ENCODE results near the gene RAX2.

Gene RAX2

GRCh38 chr19:3792114-3792513 is 20.1 kb upstream of the RAX2 start:
- no peak overlapping the region for H4K91ac ChIP-seq (ENCODE audit: low read depth, low read length)
- no peak overlapping the region for H4K12ac ChIP-seq (ENCODE audit: low read depth, low read length)
- no peak overlapping the region for H3K4ac ChIP-seq (ENCODE audit: low read depth, low read length)
- H2AFZ ChIP-seq (ENCODE audit: insufficient read depth, low read length, poor library complexity): no peak overlapping the region
- no peak overlapping the region for H2BK120ac ChIP-seq (ENCODE audit: insufficient read depth, low read length, poor library complexity)
- H3K79me1 ChIP-seq (ENCODE audit: low read length): no peaks in the 10 kb centered on the region
- DNase-seq: no peak
- no peak overlapping the region for H4K8ac ChIP-seq (ENCODE audit: low read depth, low read length)
- WGBS (ENCODE audit: extremely low coverage, insufficient coverage, insufficient read length): no CpG with 5 or more reads among the region's 3 CpGs
- H2BK5ac ChIP-seq (ENCODE audit: low read depth, low read length, poor library complexity): no peak overlapping the region
- H3K79me2 ChIP-seq (ENCODE audit: control insufficient read depth, insufficient read depth, low read length, poor library complexity): no peaks in the 10 kb centered on the region
- H3K18ac ChIP-seq (ENCODE audit: low read length): no peak overlapping the region
- H3K4me1 ChIP-seq (ENCODE audit: control insufficient read depth in 1 of 2, insufficient read depth in 2 of 2, low read length in 2 of 2): no peaks in the 10 kb centered on the region
- no peaks in the 10 kb centered on the region for H3K36me3 ChIP-seq (ENCODE audit: control insufficient read depth in 1 of 2, insufficient read depth in 2 of 2, low read length in 2 of 2)
- no peak overlapping the region for H2AK5ac ChIP-seq (ENCODE audit: low read length)
- no peak overlapping the region for H2BK12ac ChIP-seq (ENCODE audit: low read length)
- H3K4me2 ChIP-seq (ENCODE audit: low read length): no peak overlapping the region
- no peak overlapping the region for H3K27ac ChIP-seq (ENCODE audit: low read depth, low read length)
- peaks cover 3% of the 10 kb centered on the region for H3K9me3 ChIP-seq (ENCODE audit: insufficient read depth, low read depth, low read length)
- no peak overlapping the region for H3K4me3 ChIP-seq (ENCODE audit: low read depth, low read length)
- H3K27me3 ChIP-seq (ENCODE audit: insufficient read depth, low read length): peaks cover 2% of the 10 kb centered on the region
- H3K9ac ChIP-seq (ENCODE audit: low read length): no peak overlapping the region
- H3K14ac ChIP-seq (ENCODE audit: low read length): no peak overlapping the region
- H3K23ac ChIP-seq (ENCODE audit: low read length): no peak overlapping the region

- no CpG with 5 or more reads among the region's 7 CpGs for WGBS (ENCODE audit: extremely low coverage, insufficient coverage, insufficient read length)
Observed at GRCh38 chr19:3790941-3791340, 18.9 kb upstream of the RAX2 start.

GRCh38 chr19:3790209-3790734 is 18.2 kb upstream of the RAX2 start:
- Histone ChIP-seq H2AFZ (ENCODE audit: insufficient read depth, low read length, poor library complexity) (no peak overlapping the region), H3K23ac (ENCODE audit: low read length) (no peak overlapping the region), H3K4ac (ENCODE audit: low read depth, low read length) (no peak overlapping the region), H3K4me1 (ENCODE audit: control insufficient read depth in 1 of 2, insufficient read depth in 2 of 2, low read length in 2 of 2) (peaks cover 5% of the 10 kb centered on the region in 2 experiments), H4K91ac (ENCODE audit: low read depth, low read length) (no peak overlapping the region), H3K9me3 (ENCODE audit: insufficient read depth, low read depth, low read length) (peaks cover 3% of the 10 kb centered on the region), H3K4me3 (ENCODE audit: low read depth, low read length) (no peak overlapping the region), H2AK5ac (ENCODE audit: low read length) (no peak overlapping the region), H3K79me2 (ENCODE audit: control insufficient read depth, insufficient read depth, low read length, poor library complexity) (no peaks in the 10 kb centered on the region), H3K27ac (ENCODE audit: low read depth, low read length) (no peak overlapping the region), H4K12ac (ENCODE audit: low read depth, low read length) (no peak overlapping the region), H3K18ac (ENCODE audit: low read length) (no peak overlapping the region), H2BK120ac (ENCODE audit: insufficient read depth, low read length, poor library complexity) (no peak overlapping the region), H3K79me1 (ENCODE audit: low read length) (no peaks in the 10 kb centered on the region), H3K14ac (ENCODE audit: low read length) (no peak overlapping the region), H3K36me3 (ENCODE audit: control insufficient read depth in 1 of 2, insufficient read depth in 2 of 2, low read length in 2 of 2) (no peaks in the 10 kb centered on the region), H3K27me3 (ENCODE audit: insufficient read depth, low read length) (peaks cover 16% of the 10 kb centered on the region), H3K9ac (ENCODE audit: low read length) (no peak overlapping the region), H4K8ac (ENCODE audit: low read depth, low read length) (no peak overlapping the region), H2BK12ac (ENCODE audit: low read length) (no peak overlapping the region), H3K4me2 (ENCODE audit: low read length) (no peak overlapping the region), H2BK5ac (ENCODE audit: low read depth, low read length, poor library complexity) (no peak overlapping the region)
- WGBS (ENCODE audit: extremely low coverage, insufficient coverage, insufficient read length): no CpG with 5 or more reads among the region's 6 CpGs
- DNase-seq: no peak

More at GRCh38 chr19:3790941-3791340, 18.9 kb upstream of the RAX2 start:
- Histone ChIP-seq H3K18ac (ENCODE audit: low read length) (no peak overlapping the region), H3K4me3 (ENCODE audit: low read depth, low read length) (no peak overlapping the region), H3K79me1 (ENCODE audit: low read length) (no peaks in the 10 kb centered on the region), H2AK5ac (ENCODE audit: low read length) (no peak overlapping the region), H3K9me3 (ENCODE audit: insufficient read depth, low read depth, low read length) (peaks cover 3% of the 10 kb centered on the region), H3K79me2 (ENCODE audit: control insufficient read depth, insufficient read depth, low read length, poor library complexity) (no peaks in the 10 kb centered on the region), H3K4me2 (ENCODE audit: low read length) (no peak overlapping the region), H3K23ac (ENCODE audit: low read length) (no peak overlapping the region), H2BK120ac (ENCODE audit: insufficient read depth, low read length, poor library complexity) (no peak overlapping the region), H3K4ac (ENCODE audit: low read depth, low read length) (no peak overlapping the region), H4K91ac (ENCODE audit: low read depth, low read length) (no peak overlapping the region), H3K27ac (ENCODE audit: low read depth, low read length) (no peak overlapping the region), H3K36me3 (ENCODE audit: control insufficient read depth in 1 of 2, insufficient read depth in 2 of 2, low read length in 2 of 2) (no peaks in the 10 kb centered on the region), H2AFZ (ENCODE audit: insufficient read depth, low read length, poor library complexity) (no peak overlapping the region), H3K9ac (ENCODE audit: low read length) (no peak overlapping the region), H3K14ac (ENCODE audit: low read length) (no peak overlapping the region), H3K4me1 (ENCODE audit: control insufficient read depth in 1 of 2, insufficient read depth in 2 of 2, low read length in 2 of 2) (no peaks in the 10 kb centered on the region), H2BK5ac (ENCODE audit: low read depth, low read length, poor library complexity) (no peak overlapping the region), H4K12ac (ENCODE audit: low read depth, low read length) (no peak overlapping the region), H2BK12ac (ENCODE audit: low read length) (no peak overlapping the region), H3K27me3 (ENCODE audit: insufficient read depth, low read length) (peaks cover 9% of the 10 kb centered on the region), H4K8ac (ENCODE audit: low read depth, low read length) (no peak overlapping the region)
- DNase-seq: no peak

GRCh38 chr19:3788996-3789778 is 17.2 kb upstream of the RAX2 start:
- no peaks in the 10 kb centered on the region for H3K79me1 ChIP-seq (ENCODE audit: low read length)
- no peak overlapping the region for H4K91ac ChIP-seq (ENCODE audit: low read depth, low read length)
- no peak overlapping the region for H3K4me2 ChIP-seq (ENCODE audit: low read length)
- peaks cover 24% of the 10 kb centered on the region for H3K27me3 ChIP-seq (ENCODE audit: insufficient read depth, low read length)
- H3K14ac ChIP-seq (ENCODE audit: low read length): no peak overlapping the region
- no peaks in the 10 kb centered on the region for H3K36me3 ChIP-seq (ENCODE audit: control insufficient read depth in 1 of 2, insufficient read depth in 2 of 2, low read length in 2 of 2)
- H4K8ac ChIP-seq (ENCODE audit: low read depth, low read length): no peak overlapping the region
- no peak overlapping the region for H3K4ac ChIP-seq (ENCODE audit: low read depth, low read length)
- peaks cover 5% of the 10 kb centered on the region in 2 experiments for H3K4me1 ChIP-seq (ENCODE audit: control insufficient read depth in 1 of 2, insufficient read depth in 2 of 2, low read length in 2 of 2)
- no peak overlapping the region for H2BK5ac ChIP-seq (ENCODE audit: low read depth, low read length, poor library complexity)
- peaks cover 2% of the 10 kb centered on the region for H3K9me3 ChIP-seq (ENCODE audit: insufficient read depth, low read depth, low read length)
- H3K9ac ChIP-seq (ENCODE audit: low read length): no peak overlapping the region
- no peak overlapping the region for H3K18ac ChIP-seq (ENCODE audit: low read length)
- no peak overlapping the region for H2BK12ac ChIP-seq (ENCODE audit: low read length)
- H4K12ac ChIP-seq (ENCODE audit: low read depth, low read length): no peak overlapping the region
- H3K4me3 ChIP-seq (ENCODE audit: low read depth, low read length): no peak overlapping the region
- DNase-seq: no peak
- H3K79me2 ChIP-seq (ENCODE audit: control insufficient read depth, insufficient read depth, low read length, poor library complexity): no peaks in the 10 kb centered on the region
- H2BK120ac ChIP-seq (ENCODE audit: insufficient read depth, low read length, poor library complexity): no peak overlapping the region
- WGBS (ENCODE audit: extremely low coverage, insufficient coverage, insufficient read length): no CpG with 5 or more reads among the region's 16 CpGs
- no peak overlapping the region for H3K23ac ChIP-seq (ENCODE audit: low read length)
- H2AFZ ChIP-seq (ENCODE audit: insufficient read depth, low read length, poor library complexity): no peak overlapping the region
- no peak overlapping the region for H3K27ac ChIP-seq (ENCODE audit: low read depth, low read length)
- no peak overlapping the region for H2AK5ac ChIP-seq (ENCODE audit: low read length)

Data from trophoblast cell (in vitro differentiated cells and primary cell).